DMS79 treated with DMSO at 0.1 percent for 48 hours (cell line): Measurements from ENCODE around the gene RARG.
"Not testable (repeated sequence)": the region's sequence is repeated elsewhere in the genome, so short reads cannot be mapped to it uniquely, and the experiment has no call there.

Experiments used
- DNase-seq: peaks from one replicate; lab custom pipeline; 2025; lab: John Stamatoyannopoulos, UW

The RARG gene

GRCh38 chr12:53208877-53209463 is 23.0 kb downstream of the RARG start:
- no peak for DNase-seq

GRCh38 chr12:53208435-53208834 is 23.6 kb downstream of the RARG start:
- no peak for DNase-seq

- DNase-seq = no peak
Observed at GRCh38 chr12:53207042-53207441, 25.0 kb downstream of the RARG start, which contains the start of gene ITGB7. Gene ITGB7 (minus strand): TSS chr12:53207251. CDS start chr12:53200443, 6,808 bp downstream.

GRCh38 chr12:53205747-53206419 is 26.1 kb downstream of the RARG start:
- DNase-seq = no peak

- DNase-seq = no peak
Observed at GRCh38 chr12:53204351-53204750, 27.7 kb downstream of the RARG start.

GRCh38 chr12:53202316-53202715 is 29.7 kb downstream of the RARG start:
- not testable (repeated sequence) for DNase-seq

- no peak for DNase-seq
Observed at GRCh38 chr12:53201639-53202038, 30.4 kb downstream of the RARG start.

GRCh38 chr12:53201177-53201541 is 30.9 kb downstream of the RARG start:
- no peak for DNase-seq

GRCh38 chr12:53200458-53201176 is 31.4 kb downstream of the RARG start:
- DNase-seq = no peak

GRCh38 chr12:53200107-53200457 is 31.9 kb downstream of the RARG start:
- DNase-seq = no peak

- no peak for DNase-seq
Observed at GRCh38 chr12:53199700-53200099, 32.3 kb downstream of the RARG start.

GRCh38 chr12:53198486-53199110 is 33.4 kb downstream of the RARG start:
- DNase-seq = no peak

- DNase-seq = no peak
Observed at GRCh38 chr12:53197011-53197640, 34.9 kb downstream of the RARG start.

- no peak for DNase-seq
Observed at GRCh38 chr12:53196486-53196885, 35.5 kb downstream of the RARG start.

GRCh38 chr12:53195516-53196420 is 36.2 kb downstream of the RARG start:
- DNase-seq = no peak

GRCh38 chr12:53194973-53195372 is 37.0 kb downstream of the RARG start:
- no peak for DNase-seq

GRCh38 chr12:53193985-53194716 is 37.9 kb downstream of the RARG start:
- no peak for DNase-seq

- DNase-seq = no peak
Observed at GRCh38 chr12:53193040-53193439, 39.0 kb downstream of the RARG start.

GRCh38 chr12:53192531-53193021 is 39.4 kb downstream of the RARG start:
- DNase-seq = no peak

- no peak for DNase-seq
Observed at GRCh38 chr12:53191885-53192530, 40.0 kb downstream of the RARG start.
